Measurements from ENCODE around the gene SYT2.

SYT2 gene

GRCh38 chr1:202575918-202576653, 134.2 kb downstream of the SYT2 start:
- Histone ChIP-seq H3K27me3 (ENCODE audit: insufficient read depth, poor library complexity, severe bottlenecking) (no peaks in the 10 kb centered on the region), H3K4me3 (replicated peaks; ENCODE audit: insufficient read depth, low read length) (no peak overlapping the region), H3K27ac (replicated peaks) (no peak overlapping the region)
- TF ChIP-seq CTCF (IDR thresholded peaks at IDR 0.05; ENCODE audit: insufficient read depth, low read length) (no peak), POLR2AphosphoS5 (IDR thresholded peaks at IDR 0.05; ENCODE audit: low read depth) (no peak), GABPA (IDR thresholded peaks at IDR 0.05; ENCODE audit: low read depth) (no peak), REST (IDR thresholded peaks at IDR 0.05; ENCODE audit: insufficient replicate concordance, low read depth) (no peak), SPI1 (IDR thresholded peaks at IDR 0.05; ENCODE audit: borderline replicate concordance, low read depth) (no peak)
- DNase-seq (ENCODE audit: low read depth in 1 of 2, low spot score in 1 of 2), result no peak

- no peak overlapping the region for H3K27ac ChIP-seq (replicated peaks)
- DNase-seq (ENCODE audit: low read depth in 1 of 2, low spot score in 1 of 2), result no peak
- TF ChIP-seq CTCF (IDR thresholded peaks at IDR 0.05; ENCODE audit: insufficient read depth, low read length) (no peak), REST (IDR thresholded peaks at IDR 0.05; ENCODE audit: insufficient replicate concordance, low read depth) (no peak), POLR2AphosphoS5 (IDR thresholded peaks at IDR 0.05; ENCODE audit: low read depth) (no peak), SPI1 (IDR thresholded peaks at IDR 0.05; ENCODE audit: borderline replicate concordance, low read depth) (no peak), GABPA (IDR thresholded peaks at IDR 0.05; ENCODE audit: low read depth) (no peak)
- H3K4me3 ChIP-seq (replicated peaks; ENCODE audit: insufficient read depth, low read length), result no peak overlapping the region
- no peaks in the 10 kb centered on the region for H3K27me3 ChIP-seq (ENCODE audit: insufficient read depth, poor library complexity, severe bottlenecking)
These were observed 137.4 kb downstream of the SYT2 start for GRCh38 chr1:202572867-202573266.

GRCh38 chr1:202571719-202572339, 138.4 kb downstream of the SYT2 start:
- TF ChIP-seq GABPA (IDR thresholded peaks at IDR 0.05; ENCODE audit: low read depth), result no peak
- TF ChIP-seq REST (IDR thresholded peaks at IDR 0.05; ENCODE audit: insufficient replicate concordance, low read depth), result no peak
- no peak for TF ChIP-seq POLR2AphosphoS5 (IDR thresholded peaks at IDR 0.05; ENCODE audit: low read depth)
- TF ChIP-seq SPI1 (IDR thresholded peaks at IDR 0.05; ENCODE audit: borderline replicate concordance, low read depth), result no peak
- peak; percentile 75 for TF ChIP-seq CTCF (IDR thresholded peaks at IDR 0.05; ENCODE audit: insufficient read depth, low read length)
- Histone ChIP-seq H3K27me3 (ENCODE audit: insufficient read depth, poor library complexity, severe bottlenecking) (no peaks in the 10 kb centered on the region), H3K4me3 (replicated peaks; ENCODE audit: insufficient read depth, low read length) (no peak overlapping the region), H3K27ac (replicated peaks) (no peak overlapping the region)
- peak in 1 of 2 experiments; percentile 35 for DNase-seq (ENCODE audit: low read depth in 1 of 2, low spot score in 1 of 2)
